Skin epidermis (tissue), 12 donors: ENCODE data around the gene RACGAP1.

ENCODE experiments used
- H3K27ac ChIP-seq, 21 experiments: fragments of 200-600 bp; sonication (generic) in 11 of 21; one replicate each; pipeline ENCODE4 v1.5.0; 2020; ENCODE audit warnings: mild to moderate bottlenecking in 3 of 21, inconsistent platforms in 2 of 21, moderate library complexity in 2 of 21
- H3K4me3 ChIP-seq, 7 experiments: fragments of 200-600 bp; sonication (generic) in 2 of 7; one replicate each; pipeline ENCODE4 v1.5.0; 2020; ENCODE audit warnings: inconsistent platforms in 2 of 7, mild to moderate bottlenecking in 2 of 7, moderate library complexity in 1 of 7

The RACGAP1 gene

GRCh38 chr12:49974231-49974675 is 51.0 kb downstream of the RACGAP1 start:
- H3K4me3 ChIP-seq, result no peak overlapping the region
- H3K27ac ChIP-seq, result no peak overlapping the region

DNA sequence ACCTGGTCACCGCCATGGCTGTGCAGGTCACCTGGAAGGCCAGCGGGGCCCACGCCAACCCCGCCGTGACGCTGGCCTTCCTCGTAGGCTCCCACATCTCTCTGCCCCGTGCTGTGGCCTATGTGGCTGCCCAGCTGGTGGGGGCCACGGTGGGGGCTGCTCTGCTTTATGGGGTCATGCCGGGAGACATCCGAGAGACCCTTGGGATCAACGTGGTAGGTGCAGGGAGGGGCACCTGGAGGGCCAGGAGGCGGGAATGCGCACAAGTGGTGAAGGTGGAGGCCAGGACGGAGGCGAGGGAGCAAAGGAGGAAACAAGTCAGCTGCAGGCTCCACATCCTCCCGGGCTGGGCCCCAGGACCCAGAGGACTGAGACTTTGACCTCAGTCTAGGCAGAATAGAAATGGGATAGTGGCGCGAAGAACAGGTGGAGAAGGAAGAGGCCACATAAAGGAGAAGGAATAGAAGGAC is 51.9 kb downstream of the RACGAP1 start:
- Histone ChIP-seq H3K27ac (no peak overlapping the region), H3K4me3 (no peak overlapping the region)

DNA sequence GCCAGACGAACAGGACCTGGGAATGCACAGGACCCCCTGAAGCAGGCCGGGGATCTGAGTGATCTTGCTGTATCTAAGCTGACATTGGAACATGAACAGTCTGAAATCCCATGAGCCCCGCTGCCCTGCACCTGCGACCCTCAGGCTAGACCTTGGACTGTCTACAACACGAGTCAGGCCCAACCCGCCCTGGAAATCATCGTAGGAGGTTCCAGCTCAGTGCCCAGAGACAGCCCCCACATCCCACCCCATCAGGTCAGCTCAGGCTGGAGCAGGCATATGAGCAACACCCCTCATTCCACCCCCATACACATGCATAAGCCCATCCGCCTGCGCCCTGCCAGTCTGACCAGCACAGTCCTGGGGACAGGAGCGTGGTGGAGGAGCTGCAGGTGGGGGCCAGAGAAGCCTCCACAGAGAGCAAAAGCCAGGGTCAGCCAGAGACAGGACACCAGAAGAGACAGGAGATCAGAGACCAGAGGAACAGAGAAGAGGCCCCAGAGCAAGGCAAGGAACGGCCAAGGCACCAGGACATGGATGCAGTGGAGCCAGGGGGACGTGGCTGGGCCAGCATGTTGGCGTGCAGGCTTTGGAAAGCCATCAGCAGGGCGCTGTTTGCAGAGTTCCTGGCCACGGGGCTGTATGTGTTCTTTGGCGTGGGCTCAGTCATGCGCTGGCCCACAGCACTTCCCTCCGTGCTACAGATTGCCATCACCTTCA is 52.5 kb downstream of the RACGAP1 start, which contains the start of gene AQP6:
Gene AQP6 (plus strand): TSS at position 307 of the 720 bp plus-strand sequence. CDS start 227 bp downstream, at position 534.
- no peak within 1 kb of the TSS for H3K27ac ChIP-seq
- H3K4me3 ChIP-seq, result no peak within 1 kb of the TSS

DNA sequence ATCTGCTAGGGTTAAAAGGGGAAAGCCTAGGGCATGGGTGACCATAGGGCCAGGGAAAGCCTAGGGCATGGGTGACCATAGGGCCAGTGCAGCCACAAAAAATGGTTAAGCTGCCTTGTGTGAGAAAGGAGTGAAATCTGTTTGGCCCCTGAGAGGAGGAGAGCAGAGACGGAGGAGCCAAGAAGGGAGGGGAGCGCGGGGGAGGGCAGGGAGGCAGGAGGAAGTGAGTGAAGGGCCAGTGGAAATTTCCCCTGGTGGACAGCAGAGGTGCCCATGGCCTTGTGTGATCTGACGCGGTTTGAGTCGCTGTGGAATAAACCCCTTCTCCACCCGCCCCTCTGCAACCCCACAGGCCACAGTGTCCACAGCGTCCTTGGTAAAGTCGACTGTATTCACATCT is 53.2 kb downstream of the RACGAP1 start:
- no peak overlapping the region for H3K27ac ChIP-seq
- no peak overlapping the region for H3K4me3 ChIP-seq

GRCh38 chr12:49971141-49971540 is 54.2 kb downstream of the RACGAP1 start:
- no peak overlapping the region for H3K27ac ChIP-seq
- no peak overlapping the region for H3K4me3 ChIP-seq

- Histone ChIP-seq H3K4me3 (no peak overlapping the region), H3K27ac (no peak overlapping the region)
Observed at GRCh38 chr12:49970658-49971057, 54.6 kb downstream of the RACGAP1 start.

DNA sequence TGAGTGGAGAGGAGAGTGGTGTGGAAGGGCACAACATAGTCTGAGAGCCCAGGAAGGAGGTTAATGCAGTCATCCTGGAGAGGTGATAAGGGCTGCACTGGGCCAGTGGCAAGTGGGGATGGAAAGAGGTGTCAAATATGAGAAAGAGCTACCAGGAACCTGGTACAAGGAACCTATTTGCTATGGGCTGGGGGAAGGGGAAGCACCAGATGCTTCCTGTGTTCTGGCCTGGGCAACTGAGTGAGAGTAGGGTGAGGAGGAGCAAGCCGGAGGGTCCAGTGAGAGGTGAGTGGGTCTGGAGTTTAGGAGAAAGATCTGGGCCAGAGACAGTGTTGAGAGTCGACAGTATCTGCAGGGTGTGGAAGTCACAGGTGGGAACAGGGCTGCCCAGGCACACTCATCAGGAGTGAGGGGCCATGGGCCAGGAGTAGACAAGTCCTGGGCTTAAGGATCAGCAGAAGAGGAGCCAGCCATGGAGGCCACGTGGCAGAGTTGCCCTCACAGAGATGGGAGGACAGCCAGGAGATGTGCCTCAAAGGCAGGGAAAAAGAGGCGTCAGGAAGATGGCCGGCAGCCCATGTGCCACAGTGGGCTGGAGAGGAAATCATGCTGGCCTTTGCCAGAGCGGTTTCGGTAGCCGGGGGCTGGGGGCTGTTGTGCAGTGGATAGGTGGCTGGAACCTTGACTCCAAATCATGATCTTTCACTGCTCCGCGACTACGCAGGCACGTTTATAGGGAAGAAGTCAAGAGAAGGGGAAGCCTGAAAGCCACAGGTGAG is 55.5 kb downstream of the RACGAP1 start:
- Histone ChIP-seq H3K4me3 (no peak overlapping the region), H3K27ac (no peak overlapping the region)

- no peak overlapping the region for H3K4me3 ChIP-seq
- H3K27ac ChIP-seq, result no peak overlapping the region
Observed at GRCh38 chr12:49969027-49969426, 56.3 kb downstream of the RACGAP1 start.

GRCh38 chr12:49968471-49968870 is 56.8 kb downstream of the RACGAP1 start:
- no peak overlapping the region for H3K27ac ChIP-seq

DNA sequence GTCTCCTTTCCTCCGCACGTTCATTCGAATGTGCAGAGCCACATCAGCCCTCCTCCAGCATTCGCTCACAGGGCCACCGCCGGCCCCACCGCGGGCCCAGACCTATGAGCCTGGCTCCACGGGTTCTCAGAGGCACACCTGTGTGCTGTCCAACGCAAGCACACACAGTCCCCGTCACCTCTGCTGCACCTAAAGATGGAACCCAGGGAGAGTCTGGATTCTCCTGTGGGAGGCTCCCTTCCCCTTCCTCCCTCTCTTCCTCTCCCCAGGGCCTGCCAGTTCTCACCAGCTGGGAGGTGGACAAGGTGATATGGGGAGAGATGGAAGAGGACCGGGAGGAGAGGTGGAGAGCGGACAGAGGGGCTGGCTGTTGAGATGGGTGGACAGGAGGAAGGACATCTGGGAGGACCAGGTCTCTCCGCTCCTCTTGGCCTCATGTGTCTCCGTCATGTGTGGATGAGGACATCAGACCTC is 57.5 kb downstream of the RACGAP1 start:
- peak overlapping the region in 6 of 7 experiments; percentile 6 to 32 (median 11) for H3K4me3 ChIP-seq
- no peak overlapping the region for H3K27ac ChIP-seq

More at GRCh38 chr12:49968471-49968870, 56.8 kb downstream of the RACGAP1 start:
- no peak overlapping the region for H3K4me3 ChIP-seq

DNA sequence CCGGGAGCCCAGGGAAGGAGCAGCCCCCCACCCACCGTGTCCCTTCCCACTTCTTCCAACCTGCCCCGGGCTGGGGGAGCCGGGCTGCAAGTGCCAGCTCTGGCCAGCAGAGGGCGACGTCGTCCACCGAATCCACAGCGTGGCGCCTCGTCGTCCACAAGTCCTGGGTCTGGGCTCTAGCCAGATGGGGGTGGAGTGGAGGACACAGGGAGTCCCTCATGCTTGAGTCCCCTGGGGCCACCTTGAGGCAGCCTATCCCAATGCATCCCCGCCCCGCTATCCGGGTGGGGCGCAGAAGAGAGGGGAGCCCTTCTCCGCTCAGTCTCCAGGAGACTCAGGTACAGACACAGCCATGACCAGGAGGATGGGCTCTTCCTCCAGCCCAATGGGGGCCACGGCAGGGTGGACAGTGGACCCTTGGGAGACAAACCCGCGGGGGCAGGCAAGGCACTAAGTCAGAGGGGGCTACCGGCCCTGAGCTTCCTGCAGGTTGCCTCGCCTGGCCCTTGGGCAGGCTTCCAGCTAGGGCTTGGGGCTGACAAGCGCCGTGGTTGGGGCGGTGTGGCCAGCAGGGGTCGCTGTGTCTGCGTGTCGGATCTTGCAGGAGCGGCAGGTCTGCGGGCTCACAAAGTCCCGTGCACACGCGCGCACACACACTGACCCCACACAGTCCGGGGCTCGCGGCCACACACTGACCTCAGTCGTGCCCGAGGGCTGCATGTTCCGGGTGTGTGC is 58.1 kb downstream of the RACGAP1 start:
- Histone ChIP-seq H3K27ac (no peak overlapping the region), H3K4me3 (peak overlapping the region; percentile 6 to 32 (median 12))

GRCh38 chr12:49966511-49967041 is 58.7 kb downstream of the RACGAP1 start:
- Histone ChIP-seq H3K27ac (no peak overlapping the region), H3K4me3 (no peak overlapping the region)

DNA sequence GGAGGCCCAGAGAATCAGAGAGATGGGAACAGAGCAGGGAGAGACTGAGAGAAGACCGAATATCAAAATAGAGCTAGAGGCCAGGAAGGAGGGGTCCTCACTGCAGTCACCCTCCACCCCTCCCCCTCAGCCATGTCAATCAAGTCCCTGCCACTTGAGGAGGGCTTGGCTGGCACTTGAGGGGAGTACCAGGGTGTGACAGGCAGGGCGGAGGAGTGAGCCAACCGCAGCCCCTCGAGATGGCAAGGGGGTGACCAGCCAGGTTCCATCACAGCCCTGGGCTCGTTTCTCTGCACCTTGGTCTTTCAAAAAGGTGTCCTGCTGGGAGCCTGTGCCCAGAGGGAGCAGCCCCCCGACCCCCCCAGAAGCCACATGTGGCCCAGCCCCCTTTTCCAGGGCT is 59.5 kb downstream of the RACGAP1 start:
- Histone ChIP-seq H3K27ac (no peak overlapping the region), H3K4me3 (no peak overlapping the region)

GRCh38 chr12:49964849-49965624 is 60.3 kb downstream of the RACGAP1 start:
- no peak overlapping the region for H3K27ac ChIP-seq
- no peak overlapping the region for H3K4me3 ChIP-seq

DNA sequence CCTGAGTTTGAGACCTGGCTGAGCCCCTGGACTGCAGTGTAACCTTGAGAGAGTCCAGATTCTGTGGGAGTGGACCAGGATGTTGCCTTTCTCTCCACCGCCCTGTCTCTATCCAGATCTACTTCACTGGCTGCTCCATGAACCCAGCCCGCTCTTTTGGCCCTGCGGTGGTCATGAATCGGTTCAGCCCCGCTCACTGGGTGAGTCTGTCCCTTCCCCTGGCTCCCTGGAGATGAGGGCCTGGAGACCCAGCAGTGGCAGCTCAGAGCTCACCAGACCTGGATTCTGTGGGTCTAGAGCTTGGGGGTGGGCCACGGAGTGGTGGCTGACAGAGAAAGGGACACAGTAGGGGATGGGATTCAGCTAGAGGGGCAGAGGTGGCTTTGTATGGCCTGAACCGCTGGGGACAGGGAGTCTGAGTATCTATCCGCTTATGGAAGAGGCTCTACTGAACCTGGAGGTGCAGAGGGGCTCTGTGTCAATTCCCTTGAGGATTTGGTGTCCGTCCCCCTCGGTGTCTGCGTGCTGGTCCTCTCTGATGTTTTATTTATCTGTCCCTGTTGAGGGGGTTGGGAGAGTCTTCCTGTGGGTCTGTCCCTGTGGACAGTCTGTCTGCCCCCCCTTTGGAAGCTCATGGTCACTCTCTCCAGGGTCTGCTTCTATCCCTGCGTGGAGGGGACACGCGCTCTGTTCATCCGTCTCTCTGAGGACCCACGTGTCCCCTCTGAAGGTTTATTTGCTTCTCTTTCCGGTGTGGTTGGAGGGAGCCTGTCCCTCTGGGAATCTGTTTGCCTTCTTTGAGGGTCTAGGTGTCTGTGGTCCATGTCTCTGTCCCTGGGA is 61.1 kb downstream of the RACGAP1 start:
- Histone ChIP-seq H3K4me3 (no peak overlapping the region), H3K27ac (peak overlapping the region in 1 of 21 experiments; percentile 10)

DNA sequence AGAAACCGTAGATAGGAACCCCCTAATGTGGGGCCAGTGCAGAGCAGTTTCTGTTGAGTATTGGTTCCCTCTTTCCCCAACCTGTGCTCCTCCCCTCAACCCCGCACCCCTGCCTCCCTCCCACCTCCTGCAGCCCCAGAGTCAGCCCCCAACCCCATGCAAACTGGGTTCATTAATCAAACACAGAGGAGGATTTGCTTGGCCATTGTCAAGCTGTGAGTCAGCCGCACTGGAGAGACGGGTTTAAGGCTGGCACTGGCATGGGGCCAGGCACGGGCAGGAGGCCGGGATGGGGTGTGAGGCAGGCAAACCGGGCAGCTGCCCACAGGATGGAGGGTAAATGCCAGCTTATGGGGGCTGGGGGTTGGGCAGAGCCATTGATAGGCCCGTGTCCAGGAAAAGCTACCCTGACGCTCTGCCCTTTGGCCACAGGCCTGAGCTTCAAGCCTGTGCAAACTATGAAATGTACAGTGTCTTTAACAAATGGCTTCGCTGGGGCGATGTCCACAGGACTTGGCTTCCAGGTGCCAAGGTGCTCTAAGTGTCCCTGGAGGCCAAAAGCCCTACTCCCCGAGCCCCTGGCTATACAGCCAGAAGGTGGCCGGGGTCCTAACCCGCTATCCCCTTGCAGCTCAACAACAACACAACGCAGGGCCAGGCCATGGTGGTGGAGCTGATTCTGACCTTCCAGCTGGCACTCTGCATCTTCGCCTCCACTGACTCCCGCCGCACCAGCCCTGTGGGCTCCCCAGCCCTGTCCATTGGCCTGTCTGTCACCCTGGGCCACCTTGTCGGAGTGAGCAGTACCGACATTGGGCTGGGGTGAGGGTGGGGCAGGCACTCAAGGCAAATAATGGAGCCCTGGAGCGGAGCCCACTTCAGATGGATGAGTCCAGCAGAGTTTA is 62.2 kb downstream of the RACGAP1 start:
- Histone ChIP-seq H3K27ac (peak overlapping the region in 1 of 21 experiments; percentile 10), H3K4me3 (no peak overlapping the region)
